Vagina (tissue), 2 donors: Measurements from ENCODE around the gene HOXD11.

Experiments used
- CTCF ChIP-seq, 3 experiments: fragments of 450-650 bp in 2 of 3; fragments of 200-600 bp in 1 of 3; sonication (generic) in 1 of 3; IDR thresholded peaks; one replicate each; pipeline ENCODE4 v1.5.1; 2017 to 2019; ENCODE audit warnings: antibody characterized with exemption in 3 of 3, mild to moderate bottlenecking in 2 of 3, moderate library complexity in 2 of 3
- POLR2AphosphoS5 ChIP-seq, 2 donors: sonication (generic); formaldehyde crosslinking; IDR thresholded peaks; one replicate each; pipeline ENCODE4 v1.9.0; 2017; ENCODE audit warnings: antibody characterized with exemption in 2 of 2, mild to moderate bottlenecking in 2 of 2, low read depth in 1 of 2; ENCODE audit not compliant: insufficient read depth in 1 of 2

- TF ChIP-seq CTCF (IDR thresholded peaks at IDR 0.05), result no peak
- TF ChIP-seq POLR2AphosphoS5 (IDR thresholded peaks at IDR 0.05; ENCODE audit: insufficient read depth in 1 of 2, low read depth in 1 of 2), result no peak
Observed at GRCh38 chr2:176139661-176140512, 32.8 kb downstream of the HOXD11 start.
